Measurements from ENCODE around the gene ESRRA. TPM values are rescaled to one million over a fixed set of nuclear protein-coding genes. Genes with fewer than 3 reads are reported as not detected.

The ESRRA gene
- total RNA-seq, 2 donors from 2014 or later = 33.4 to 46.0 TPM

DNA sequence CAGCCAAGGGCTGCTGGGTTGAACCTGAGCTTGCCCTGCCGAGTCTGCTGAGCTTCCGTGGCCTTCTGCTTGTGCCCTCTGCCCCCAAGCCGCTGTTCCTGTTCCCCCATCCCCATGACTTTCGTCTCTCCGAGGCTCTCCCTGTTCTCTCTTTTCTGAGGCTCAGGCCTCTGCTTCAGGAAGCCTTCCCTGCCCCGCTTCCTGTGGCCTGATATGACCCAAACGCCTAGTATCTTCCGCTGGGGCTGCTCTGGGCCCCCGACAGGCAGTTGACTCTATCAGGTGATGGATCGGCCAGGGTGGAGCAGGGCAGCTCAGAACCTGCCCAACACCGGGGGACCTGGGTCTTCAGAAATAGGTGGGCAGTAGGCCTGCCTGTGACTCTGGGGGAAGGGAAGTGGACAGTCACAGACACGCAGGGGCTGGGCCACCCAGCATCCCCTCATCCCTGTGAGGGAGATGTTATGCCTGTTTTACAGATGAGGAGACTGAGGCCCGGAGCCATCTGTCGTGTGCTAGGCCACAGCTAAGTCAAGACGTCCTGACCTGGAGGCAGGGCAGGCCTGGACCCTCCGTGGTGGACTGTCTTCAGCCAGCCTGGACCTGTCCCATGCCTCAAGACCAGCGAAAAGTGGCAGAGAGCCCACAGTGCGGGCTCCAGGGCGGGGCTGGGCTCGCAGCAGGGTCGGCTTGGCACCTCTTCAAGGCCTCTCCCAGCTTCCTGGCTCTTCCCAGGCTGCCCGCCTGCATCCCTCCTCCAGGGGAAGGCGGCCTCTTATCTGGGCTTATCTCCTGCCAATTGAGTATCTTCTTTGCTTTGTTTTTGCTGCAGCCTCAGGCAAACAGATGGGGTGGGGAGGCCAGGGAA, 37.1 kb upstream of the ESRRA start:
- DNase-seq (ENCODE audit: low spot score) (no peak), ATAC-seq (ENCODE audit: insufficient number of reproducible peaks, low FRiP score, low read depth) (no peak)
- no peaks in the 10 kb centered on the region for H3K9me3 ChIP-seq
- H3K4me1 ChIP-seq (ENCODE audit: control insufficient read depth in 1 of 2, low read depth in 2 of 2) = peaks cover 10 to 28% of the 10 kb centered on the region in 2 donors
- peak overlapping the region; percentile 76 for H3K4me3 ChIP-seq
- H3K27me3 ChIP-seq (replicated peaks; ENCODE audit: insufficient read depth) = no peaks in the 10 kb centered on the region
- H3K27ac ChIP-seq = peak overlapping the region; percentile 80 to 92
- peaks cover 28% of the 10 kb centered on the region for H3K36me3 ChIP-seq
- TF ChIP-seq, protein P1, sequence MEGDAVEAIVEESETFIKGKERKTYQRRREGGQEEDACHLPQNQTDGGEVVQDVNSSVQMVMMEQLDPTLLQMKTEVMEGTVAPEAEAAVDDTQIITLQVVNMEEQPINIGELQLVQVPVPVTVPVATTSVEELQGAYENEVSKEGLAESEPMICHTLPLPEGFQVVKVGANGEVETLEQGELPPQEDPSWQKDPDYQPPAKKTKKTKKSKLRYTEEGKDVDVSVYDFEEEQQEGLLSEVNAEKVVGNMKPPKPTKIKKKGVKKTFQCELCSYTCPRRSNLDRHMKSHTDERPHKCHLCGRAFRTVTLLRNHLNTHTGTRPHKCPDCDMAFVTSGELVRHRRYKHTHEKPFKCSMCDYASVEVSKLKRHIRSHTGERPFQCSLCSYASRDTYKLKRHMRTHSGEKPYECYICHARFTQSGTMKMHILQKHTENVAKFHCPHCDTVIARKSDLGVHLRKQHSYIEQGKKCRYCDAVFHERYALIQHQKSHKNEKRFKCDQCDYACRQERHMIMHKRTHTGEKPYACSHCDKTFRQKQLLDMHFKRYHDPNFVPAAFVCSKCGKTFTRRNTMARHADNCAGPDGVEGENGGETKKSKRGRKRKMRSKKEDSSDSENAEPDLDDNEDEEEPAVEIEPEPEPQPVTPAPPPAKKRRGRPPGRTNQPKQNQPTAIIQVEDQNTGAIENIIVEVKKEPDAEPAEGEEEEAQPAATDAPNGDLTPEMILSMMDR (IDR thresholded peaks at IDR 0.05) = no peak

DNA sequence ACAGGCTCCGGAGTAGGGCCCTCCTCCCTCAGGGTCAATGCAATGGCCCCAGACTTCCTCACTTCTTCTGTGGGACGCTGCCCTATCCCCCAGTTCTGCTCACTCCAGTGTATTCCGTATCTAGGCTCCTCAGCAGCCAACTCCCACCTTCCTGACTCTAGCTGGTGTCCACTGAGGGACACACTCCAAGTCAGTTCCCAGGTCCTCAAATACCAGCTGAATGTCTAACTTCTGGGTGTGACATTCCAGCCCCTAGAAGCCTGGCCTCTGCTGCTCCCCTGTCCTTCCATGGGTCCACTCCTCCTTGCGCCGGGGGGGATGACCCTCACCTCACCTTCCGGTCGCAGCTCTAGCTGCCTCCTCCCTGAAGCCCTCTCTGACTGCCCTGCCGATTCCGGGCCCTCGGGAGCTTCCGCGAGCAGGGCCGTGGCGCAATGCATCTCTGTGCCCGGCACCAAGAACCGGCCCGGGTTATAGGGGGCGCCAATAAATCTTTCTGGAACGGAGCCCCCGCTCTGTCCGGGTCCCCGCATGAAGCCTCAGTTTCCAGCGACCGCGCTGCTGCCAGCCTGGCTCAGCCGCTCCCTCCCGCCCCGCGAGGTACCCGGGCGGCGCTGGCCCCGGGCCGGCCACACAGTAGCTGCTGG, 36.3 kb upstream of the ESRRA start:
- no peaks in the 10 kb centered on the region for H3K27me3 ChIP-seq (replicated peaks; ENCODE audit: insufficient read depth)
- peaks cover 10 to 28% of the 10 kb centered on the region in 2 donors for H3K4me1 ChIP-seq (ENCODE audit: control insufficient read depth in 1 of 2, low read depth in 2 of 2)
- TF ChIP-seq, protein P1 (IDR thresholded peaks at IDR 0.05) = no peak
- peak overlapping the region; percentile 76 for H3K4me3 ChIP-seq
- DNase-seq (ENCODE audit: low spot score) = no peak
- peaks cover 21% of the 10 kb centered on the region for H3K36me3 ChIP-seq
- ATAC-seq (ENCODE audit: insufficient number of reproducible peaks, low FRiP score, low read depth) = peak; percentile 8
- H3K27ac ChIP-seq = peak overlapping the region; percentile 80 to 92
- H3K9me3 ChIP-seq = no peaks in the 10 kb centered on the region

DNA sequence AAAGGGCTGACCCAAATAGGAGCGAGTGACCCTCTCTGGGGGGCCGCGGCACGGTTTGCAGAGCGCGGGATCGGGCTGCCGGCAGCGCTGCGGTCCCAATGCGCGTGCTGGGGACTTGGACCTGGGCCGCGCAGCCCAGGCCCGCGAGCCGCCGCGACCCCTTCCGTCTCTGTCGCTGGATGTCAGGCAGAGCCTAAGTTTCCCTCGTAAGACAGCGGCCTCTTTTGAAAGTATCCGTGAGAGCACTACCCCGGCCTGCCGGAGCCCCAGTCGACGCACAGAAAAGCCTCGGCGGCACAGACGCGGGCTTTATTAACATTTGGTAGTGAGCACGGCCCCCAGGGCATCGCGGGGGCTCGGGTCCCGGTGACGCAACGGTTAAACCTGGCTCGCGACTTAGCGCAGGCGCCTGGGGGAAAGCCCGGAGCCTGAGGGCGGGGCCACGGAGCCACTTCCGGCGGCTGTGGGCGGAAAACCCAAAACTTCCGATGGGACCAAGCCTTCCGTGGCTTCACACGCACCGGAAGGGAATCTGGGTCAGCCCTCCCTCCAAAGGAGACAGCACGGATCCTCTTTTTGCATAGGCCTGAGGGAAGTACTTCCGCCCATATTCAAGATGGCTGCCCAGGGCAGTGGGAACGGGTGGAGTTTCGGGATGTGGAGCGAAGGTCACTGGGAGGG, 35.6 kb upstream of the ESRRA start:
- ATAC-seq (ENCODE audit: insufficient number of reproducible peaks, low FRiP score, low read depth) (peak; percentile 92), DNase-seq (ENCODE audit: low spot score) (peak; percentile 93)
- TF ChIP-seq, protein P1 (IDR thresholded peaks at IDR 0.05) = no peak
- peak overlapping the region; percentile 76 for H3K4me3 ChIP-seq
- H3K27ac ChIP-seq = peak overlapping the region; percentile 80 to 95
- peaks cover 15% of the 10 kb centered on the region for H3K36me3 ChIP-seq
- no peaks in the 10 kb centered on the region for H3K9me3 ChIP-seq
- H3K4me1 ChIP-seq (ENCODE audit: control insufficient read depth in 1 of 2, low read depth in 2 of 2) = peaks cover 10 to 28% of the 10 kb centered on the region in 2 donors
- H3K27me3 ChIP-seq (replicated peaks; ENCODE audit: insufficient read depth) = no peaks in the 10 kb centered on the region

DNA sequence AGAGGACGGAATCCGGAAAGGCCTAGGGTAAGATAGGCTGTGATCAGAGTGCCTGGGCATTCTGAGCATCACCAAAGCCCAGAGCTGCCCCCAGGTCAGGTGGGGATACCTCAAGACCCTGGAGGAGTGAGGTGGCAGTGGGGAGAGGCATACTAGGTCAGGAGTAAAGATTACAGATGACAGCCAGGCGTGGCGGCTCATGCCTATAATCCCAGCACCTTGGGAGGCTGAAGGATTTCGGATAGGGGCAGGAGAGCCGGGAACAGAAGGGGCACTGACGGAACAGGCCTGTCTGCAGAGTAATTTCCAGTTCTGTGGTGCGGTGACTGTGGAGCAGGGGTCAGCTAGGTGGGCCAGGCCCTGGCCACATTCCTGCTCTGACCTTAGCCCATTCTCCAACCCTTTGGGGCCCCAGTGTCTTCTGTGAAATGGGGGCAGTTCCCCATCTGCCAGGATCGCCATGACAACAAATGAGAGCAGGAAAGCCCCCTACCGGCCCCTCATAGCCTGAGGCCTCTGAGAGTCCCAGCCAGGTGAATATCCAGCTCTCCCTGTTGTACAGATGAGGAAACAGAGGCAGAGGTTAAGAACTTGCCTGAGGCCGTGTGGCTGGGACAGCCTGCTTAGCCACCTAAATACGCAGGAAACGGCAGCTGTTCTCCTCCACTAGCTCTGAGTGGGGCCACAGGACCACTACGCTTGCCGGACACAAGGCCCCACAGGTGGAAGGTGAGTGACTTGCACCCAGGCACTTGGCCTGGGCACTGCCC, 30.1 kb upstream of the ESRRA start:
- H3K27me3 ChIP-seq (replicated peaks; ENCODE audit: insufficient read depth) = no peaks in the 10 kb centered on the region
- TF ChIP-seq, protein P1 (IDR thresholded peaks at IDR 0.05) = no peak
- no peak overlapping the region for H3K4me3 ChIP-seq
- ATAC-seq (ENCODE audit: insufficient number of reproducible peaks, low FRiP score, low read depth) (no peak), DNase-seq (ENCODE audit: low spot score) (no peak)
- no peaks in the 10 kb centered on the region for H3K9me3 ChIP-seq
- no peak overlapping the region for H3K27ac ChIP-seq
- H3K36me3 ChIP-seq = peaks cover 25% of the 10 kb centered on the region
- H3K4me1 ChIP-seq (ENCODE audit: control insufficient read depth in 1 of 2, low read depth in 2 of 2) = peaks cover 0 to 10% of the 10 kb centered on the region in 2 donors

Data from thoracic aorta (tissue), 2 donors.